GM12878 (cell line): Measurements from ENCODE around the gene SULT1A2. TPM values are rescaled to one million over a fixed set of nuclear protein-coding genes. Genes with fewer than 3 reads are reported as not detected.

ENCODE experiments used
- ATAC-seq: fragments of 200-7000 bp; cut with Tn5 transposase; 3 replicates; pipeline ENCODE4 v1.9.1; 2020; ENCODE audit warnings: mild to moderate bottlenecking, moderate library complexity
- BruUV-seq: library from RNA; stranded (reverse); fragments of 400-500 nt; replicated peaks from 2 replicates; lab custom pipeline; 2021; lab: Mats Ljungman, UMichigan
- CTCF ChIA-PET: fragments of 300-600 bp; sonication (Branson Sonifier 250); formaldehyde crosslinking; extraction: SDS; loops from one replicate; lab custom pipeline; 2021; ENCODE audit warnings: inconsistent platforms; lab: Yijun Ruan, JAX
- POLR2A ChIA-PET: fragments of 350-600 bp; formaldehyde crosslinking; extraction: SDS; loops from one replicate; lab custom pipeline; 2021; ENCODE audit warnings: inconsistent platforms; lab: Charles Lee
- RAD21 ChIA-PET: fragments of 300-600 bp; sonication (Branson Sonifier 250); formaldehyde crosslinking; loops from one replicate; lab custom pipeline; 2023; ENCODE audit warnings: antibody characterized with exemption; ENCODE audit not compliant: unreplicated experiment; lab: Charles Lee
- SMC1A ChIA-PET: fragments of 300-600 bp; sonication (Branson Sonifier 250); formaldehyde crosslinking; loops from one replicate; lab custom pipeline; 2023; ENCODE audit not compliant: unreplicated experiment, uncharacterized antibody; lab: Charles Lee
- DNase-seq: peaks from one replicate; pipeline ENCODE4 v3.0.0-alpha.2; 2011; ENCODE audit warnings: low read depth, low spot score
- FAIRE-seq: peaks from 3 replicates; lab custom pipeline; 2011; peaks lifted over from hg19 to GRCh38; lab: Jason Lieb, UNC
- H2AFZ ChIP-seq: 2 replicates; pipeline ENCODE4 v1.6.0; 2011; ENCODE audit warnings: low read depth, low read length, control low read depth; ENCODE audit not compliant: control insufficient read depth
- H3K27ac ChIP-seq: 2 replicates; pipeline ENCODE4 v1.5.1; 2011; ENCODE audit warnings: control low read depth; ENCODE audit not compliant: control insufficient read depth, insufficient read depth
- H3K27me3 ChIP-seq, 2 experiments: replicated peaks in 1 of 2; 2 replicates each; pipeline versions ENCODE4 v1.6.0 to v1.6.1; 2011; ENCODE audit warnings: low read length in 1 of 2; ENCODE audit not compliant: control insufficient read depth in 2 of 2, insufficient read depth in 2 of 2
- H3K36me3 ChIP-seq, 2 experiments: 2 replicates each; pipeline ENCODE4 v1.5.1; 2011; ENCODE audit warnings: low read length in 1 of 2; ENCODE audit not compliant: control insufficient read depth in 2 of 2, insufficient read depth in 2 of 2
- H3K4me1 ChIP-seq: 2 replicates; pipeline ENCODE4 v1.6.1; 2011; ENCODE audit warnings: mild to moderate bottlenecking, low read length, moderate library complexity, mixed read lengths; ENCODE audit not compliant: control insufficient read depth, insufficient read depth
- H3K4me2 ChIP-seq: 2 replicates; pipeline ENCODE4 v1.6.0; 2011; ENCODE audit warnings: control low read depth; ENCODE audit not compliant: control insufficient read depth, insufficient read depth
- H3K4me3 ChIP-seq: fragments of 200-600 bp; sonication (generic); 2 replicates; pipeline ENCODE4 v1.5.1; 2016
- H3K79me2 ChIP-seq: 2 replicates; pipeline ENCODE4 v1.6.0; 2011; ENCODE audit warnings: low read length; ENCODE audit not compliant: control insufficient read depth, insufficient read depth
- H3K9ac ChIP-seq: 2 replicates; pipeline ENCODE4 v1.8.0; 2011; ENCODE audit warnings: low read length, control low read depth, mixed read lengths; ENCODE audit not compliant: control insufficient read depth, insufficient read depth
- H3K9me3 ChIP-seq: replicated peaks from 3 replicates; pipeline ENCODE4 v1.5.1; 2011; ENCODE audit warnings: mild to moderate bottlenecking, low read length; ENCODE audit not compliant: control insufficient read depth, insufficient read depth
- H4K20me1 ChIP-seq: 2 replicates; pipeline ENCODE4 v1.6.0; 2011; ENCODE audit not compliant: control insufficient read depth, insufficient read depth
- ATF3 ChIP-seq: IDR thresholded peaks from 2 replicates; pipeline ENCODE4 v1.6.1; 2011; ENCODE audit warnings: low read depth, mild to moderate bottlenecking, low read length, moderate library complexity, borderline replicate concordance; ENCODE audit errors: extremely low read depth
- ATF7 ChIP-seq: fragments of 450-650 bp; IDR thresholded peaks from 2 replicates; pipeline ENCODE4 v1.6.1; 2016; ENCODE audit warnings: low read depth, mild to moderate bottlenecking
- CBX3 ChIP-seq: fragments of 200-600 bp; sonication (generic); IDR thresholded peaks from 2 replicates; pipeline ENCODE4 v1.6.1; 2016; ENCODE audit warnings: low read depth, borderline replicate concordance
- KLF5 ChIP-seq: fragments of 450-650 bp; IDR thresholded peaks from 2 replicates; pipeline ENCODE4 v1.6.1; 2014; ENCODE audit warnings: mild to moderate bottlenecking; ENCODE audit not compliant: partially characterized antibody
- PML ChIP-seq: IDR thresholded peaks from 2 replicates; pipeline ENCODE4 v1.6.1; 2012; ENCODE audit warnings: low read length, inconsistent platforms
- WRNIP1 ChIP-seq: IDR thresholded peaks from 2 replicates; pipeline ENCODE4 v1.6.1; 2011; ENCODE audit warnings: low read depth, low read length, improper control_type of control experiment, borderline replicate concordance
- ZNF384 ChIP-seq: IDR thresholded peaks from 2 replicates; pipeline ENCODE4 v1.6.1; 2012; ENCODE audit warnings: low read depth, mild to moderate bottlenecking, low read length, improper control_type of control experiment, borderline replicate concordance
- WGBS: methylation state at CpG from one replicate; pipeline ENCODE4 v1.1.6; 2016; ENCODE audit warnings: low lambda C conversion rate; ENCODE audit not compliant: insufficient replicate concordance, insufficient coverage; ENCODE audit errors: missing lambda C conversion rate; 5-methylcytosine and 5-hydroxymethylcytosine counted together
- in situ Hi-C: fragments of 300-500 bp; cut with MboI; formaldehyde crosslinking; loops from 9 replicates; pipeline ENCODE4 v1.14.3; 2018; ENCODE audit warnings: mixed read lengths
- intact Hi-C: fragments of 100-400 bp; cut with micrococcal nuclease; formaldehyde crosslinking; loops from one replicate; pipeline ENCODE4 v1.14.2; 2022; ENCODE audit not compliant: unreplicated experiment
- polyA plus RNA-seq, 11 experiments: library from polyadenylated mRNA; depleted of rRNA in 4 of 11; unstranded in 6 of 11; stranded (reverse) in 5 of 11; fragments of >200 nt; fragmentation: Nextera tagmentation in 4 of 11; fragmentation: Illumina TruSeq in 1 of 11; extraction: Ambion mirVana in 4 of 11; extraction: Trizol in 1 of 11; gene quantifications; 1 replicate in 1 of 11; 2 replicates in 10 of 11; pipeline versions ENCODE4 v1.2.1 to v1.2.3, GENCODE V29; 2011 to 2016; ENCODE audit warnings: inconsistent platforms in 2 of 11, missing spikeins in 2 of 11, low read depth in 1 of 11
- total RNA-seq, 4 experiments: library from RNA; depleted of rRNA in 3 of 4; stranded (reverse); fragments of >200 nt in 3 of 4; fragmentation: Illumina TruSeq in 1 of 4; extraction: Trizol in 1 of 4; gene quantifications; 2 replicates each; pipeline versions ENCODE4 v1.2.1 to v1.2.3, GENCODE V29; 2013 to 2021

The SULT1A2 gene
- total and polyA plus RNA-seq, 10 of the 15 experiments (the other 5 are each of a cell fraction or from before 2014, with no cell fraction given) = 0.06 to 0.39 (median 0.07) TPM; not detected in 7

DNA sequence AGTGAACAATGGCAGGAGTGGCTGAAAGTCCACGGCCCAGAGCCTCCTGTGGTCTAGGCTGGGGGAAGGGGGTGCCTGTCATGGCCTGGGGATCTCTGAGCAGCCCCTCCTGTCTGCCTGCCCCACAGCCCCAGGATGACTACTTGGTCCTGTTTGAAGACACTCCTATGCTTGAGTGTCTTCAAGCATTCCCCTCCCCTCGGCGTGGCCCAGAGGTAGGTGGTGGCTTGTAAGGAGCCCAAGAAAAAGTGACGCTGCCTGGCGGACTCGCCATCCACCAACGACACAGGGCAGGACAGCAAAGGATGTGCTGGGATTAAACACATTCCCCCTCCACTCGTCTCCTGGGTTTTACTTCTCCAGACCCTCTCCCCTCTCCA lies 7.3 kb upstream of the SULT1A2 start:
- ChIA-PET POLR2A (no interaction called here), RAD21 (no interaction called here), SMC1A (no interaction called here), CTCF (no interaction called here)
- Histone ChIP-seq H3K27me3 (no peaks in the 10 kb centered on the region; a peak in 1 of 4 replicates), H3K4me3 (no peak overlapping the region), H3K79me2 (no peaks in the 10 kb centered on the region), H4K20me1 (no peaks in the 10 kb centered on the region), H3K4me1 (no peaks in the 10 kb centered on the region), H3K9ac (no peak overlapping the region), H3K36me3 (no peaks in the 10 kb centered on the region), H3K4me2 (no peak overlapping the region), H2AFZ (no peak overlapping the region), H3K27ac (no peak overlapping the region), H3K9me3 (no peaks in the 10 kb centered on the region)
- TF ChIP-seq KLF5 (no peak), PML (no peak), ATF7 (no peak), ATF3 (no peak), ZNF384 (no peak), WRNIP1 (no peak), CBX3 (no peak)
- no peak for ATAC-seq
- WGBS = 77% methylated on average over 8 of the region's 8 CpGs
- intact Hi-C loops = no loop called here
- no peak for DNase-seq
- in situ Hi-C loops = no loop called here
- no TSS peak for BruUV-seq
- no peak for FAIRE-seq
